D721Med (cell line): ENCODE results near the gene HIVEP1.
"Not testable (repeated sequence)": the region's sequence is repeated elsewhere in the genome, so short reads cannot be mapped to it uniquely, and the experiment has no call there.

Source experiments
- DNase-seq: peaks from one replicate; pipeline ENCODE4 v3.0.0; 2011; ENCODE audit warnings: low spot score; ENCODE audit not compliant: insufficient read length
- FAIRE-seq: peaks from 2 replicates; lab custom pipeline; 2011; peaks lifted over from hg19 to GRCh38; lab: Jason Lieb, UNC
- TF ChIP-seq, protein P1 (sequence below): IDR thresholded peaks from 2 replicates; pipeline ENCODE4 v1.5.1; 2012; ENCODE audit warnings: mild to moderate bottlenecking, control low read depth; ENCODE audit not compliant: insufficient read depth; ENCODE audit errors: missing control alignments

The HIVEP1 gene

DNA sequence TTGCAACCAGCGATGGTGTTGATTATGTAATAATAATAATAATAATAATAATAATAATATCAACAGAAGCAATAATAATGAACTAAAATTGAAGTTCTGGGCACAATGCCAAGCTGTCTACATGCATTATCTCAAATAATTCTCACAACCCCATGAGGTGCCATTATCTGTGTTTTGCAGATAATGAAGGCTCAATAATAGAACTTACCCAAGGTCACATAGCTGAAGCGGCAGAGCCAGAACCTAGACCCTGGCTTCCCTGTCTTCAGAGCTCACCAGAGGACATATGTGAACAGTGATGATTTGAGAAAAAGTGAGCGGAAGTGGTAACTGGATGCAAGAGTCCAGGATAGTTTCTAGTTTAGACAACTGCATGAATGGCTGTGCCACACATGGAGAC, 91.0 kb downstream of the HIVEP1 start:
- FAIRE-seq (no peak), DNase-seq (no peak)
- TF ChIP-seq, protein P1, sequence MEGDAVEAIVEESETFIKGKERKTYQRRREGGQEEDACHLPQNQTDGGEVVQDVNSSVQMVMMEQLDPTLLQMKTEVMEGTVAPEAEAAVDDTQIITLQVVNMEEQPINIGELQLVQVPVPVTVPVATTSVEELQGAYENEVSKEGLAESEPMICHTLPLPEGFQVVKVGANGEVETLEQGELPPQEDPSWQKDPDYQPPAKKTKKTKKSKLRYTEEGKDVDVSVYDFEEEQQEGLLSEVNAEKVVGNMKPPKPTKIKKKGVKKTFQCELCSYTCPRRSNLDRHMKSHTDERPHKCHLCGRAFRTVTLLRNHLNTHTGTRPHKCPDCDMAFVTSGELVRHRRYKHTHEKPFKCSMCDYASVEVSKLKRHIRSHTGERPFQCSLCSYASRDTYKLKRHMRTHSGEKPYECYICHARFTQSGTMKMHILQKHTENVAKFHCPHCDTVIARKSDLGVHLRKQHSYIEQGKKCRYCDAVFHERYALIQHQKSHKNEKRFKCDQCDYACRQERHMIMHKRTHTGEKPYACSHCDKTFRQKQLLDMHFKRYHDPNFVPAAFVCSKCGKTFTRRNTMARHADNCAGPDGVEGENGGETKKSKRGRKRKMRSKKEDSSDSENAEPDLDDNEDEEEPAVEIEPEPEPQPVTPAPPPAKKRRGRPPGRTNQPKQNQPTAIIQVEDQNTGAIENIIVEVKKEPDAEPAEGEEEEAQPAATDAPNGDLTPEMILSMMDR, result no peak

DNA sequence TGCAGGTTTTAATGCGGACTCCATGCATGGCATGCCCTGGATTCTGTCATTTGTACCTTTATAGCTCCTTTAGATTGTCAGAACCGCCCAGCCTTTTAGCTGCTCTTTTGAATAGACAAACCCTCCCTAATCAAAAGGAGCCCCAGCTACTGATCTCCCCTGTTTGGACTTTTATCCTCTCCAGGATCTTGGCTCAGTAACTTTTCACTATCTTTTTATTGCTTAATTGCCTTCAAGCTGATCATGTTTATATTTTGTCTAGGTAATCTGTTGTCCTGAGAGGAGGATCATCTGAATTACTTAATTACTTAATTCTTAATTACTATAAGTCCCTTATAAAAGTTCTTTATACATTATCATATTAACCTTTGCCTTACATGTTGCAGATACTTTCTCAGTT, 93.2 kb downstream of the HIVEP1 start:
- TF ChIP-seq, protein P1, result no peak
- DNase-seq, result no peak
- FAIRE-seq, result no peak

DNA sequence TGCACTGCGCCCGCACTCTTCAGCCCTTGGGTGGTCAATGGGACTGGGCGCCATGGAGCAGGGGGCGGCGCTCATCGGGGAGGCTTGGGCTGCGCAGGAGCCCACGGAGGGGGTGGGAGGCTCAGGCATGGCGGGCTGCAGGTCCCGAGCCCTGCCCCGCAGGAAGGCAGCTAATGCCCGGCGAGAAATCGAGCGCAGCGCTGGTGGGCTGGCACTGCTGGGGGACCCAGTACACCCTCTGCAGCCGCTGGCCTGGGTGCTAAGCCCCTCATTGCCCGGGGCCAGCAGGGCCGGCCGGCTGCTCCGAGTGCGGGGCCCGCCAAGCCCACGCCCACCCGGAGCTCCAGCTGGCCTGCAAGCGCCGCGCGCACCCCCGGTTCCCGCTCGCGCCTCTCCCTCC, 96.3 kb downstream of the HIVEP1 start:
- FAIRE-seq, result not testable (repeated sequence)

DNA sequence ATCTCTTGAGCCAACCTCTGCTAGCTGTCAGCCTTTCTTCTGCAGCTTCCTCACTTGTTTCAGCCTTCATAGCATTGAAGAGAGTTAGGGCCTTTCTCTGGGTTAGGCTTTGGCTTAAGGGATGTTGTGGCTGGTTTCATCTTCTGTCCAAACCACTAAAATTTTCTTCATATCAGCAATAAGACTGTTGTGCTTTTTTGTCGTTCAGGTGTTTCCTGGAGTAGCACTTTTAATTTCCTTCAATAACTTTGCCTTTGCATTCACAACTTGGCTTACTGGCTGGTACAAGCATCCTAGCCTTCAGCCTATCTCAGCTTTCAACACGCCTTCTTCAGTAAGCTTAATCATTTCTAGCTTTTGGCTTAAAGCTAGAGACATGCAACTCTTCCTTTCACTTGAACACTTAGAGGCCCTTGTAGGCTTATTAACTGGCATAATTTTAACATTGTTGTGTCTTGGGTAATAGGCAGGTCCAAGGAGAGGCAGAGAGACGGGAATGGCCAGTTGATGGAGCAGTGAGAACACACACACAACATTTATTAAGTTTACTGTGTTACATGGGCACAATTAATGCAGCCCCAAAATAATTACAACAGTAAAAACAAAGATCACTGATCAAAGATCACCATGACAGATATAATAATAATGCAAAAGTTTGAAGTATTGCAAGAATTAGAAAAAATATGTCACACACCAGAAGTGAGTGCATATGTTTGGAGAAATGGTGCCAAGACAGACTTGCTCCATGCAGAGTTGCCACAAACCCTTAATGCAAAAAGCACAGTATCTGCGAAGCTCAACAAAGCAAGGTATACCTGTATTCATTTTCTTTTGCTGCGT, 98.6 kb downstream of the HIVEP1 start:
- no peak for FAIRE-seq
- no peak for DNase-seq
- TF ChIP-seq, protein P1, result no peak

More for the DNA sequence above, 96.3 kb downstream of the HIVEP1 start:
- DNase-seq, result not testable (repeated sequence)

DNA sequence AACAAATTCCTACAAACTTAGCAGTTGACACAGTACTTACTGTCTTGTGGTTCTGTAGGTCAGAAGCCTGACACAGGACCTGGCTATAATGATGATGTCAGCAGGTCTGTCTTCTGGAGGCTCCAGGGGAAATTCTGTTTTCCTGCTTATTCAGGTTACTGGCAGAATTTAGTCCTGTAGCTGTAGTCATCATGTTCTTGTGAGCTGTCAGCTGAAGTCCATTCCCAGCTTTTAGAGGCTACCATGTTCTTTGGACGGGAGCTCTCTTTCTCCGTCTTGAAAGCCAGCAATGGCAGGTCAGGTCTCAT, 99.2 kb downstream of the HIVEP1 start:
- DNase-seq, result no peak
- TF ChIP-seq, protein P1, result no peak
- no peak for FAIRE-seq

DNA sequence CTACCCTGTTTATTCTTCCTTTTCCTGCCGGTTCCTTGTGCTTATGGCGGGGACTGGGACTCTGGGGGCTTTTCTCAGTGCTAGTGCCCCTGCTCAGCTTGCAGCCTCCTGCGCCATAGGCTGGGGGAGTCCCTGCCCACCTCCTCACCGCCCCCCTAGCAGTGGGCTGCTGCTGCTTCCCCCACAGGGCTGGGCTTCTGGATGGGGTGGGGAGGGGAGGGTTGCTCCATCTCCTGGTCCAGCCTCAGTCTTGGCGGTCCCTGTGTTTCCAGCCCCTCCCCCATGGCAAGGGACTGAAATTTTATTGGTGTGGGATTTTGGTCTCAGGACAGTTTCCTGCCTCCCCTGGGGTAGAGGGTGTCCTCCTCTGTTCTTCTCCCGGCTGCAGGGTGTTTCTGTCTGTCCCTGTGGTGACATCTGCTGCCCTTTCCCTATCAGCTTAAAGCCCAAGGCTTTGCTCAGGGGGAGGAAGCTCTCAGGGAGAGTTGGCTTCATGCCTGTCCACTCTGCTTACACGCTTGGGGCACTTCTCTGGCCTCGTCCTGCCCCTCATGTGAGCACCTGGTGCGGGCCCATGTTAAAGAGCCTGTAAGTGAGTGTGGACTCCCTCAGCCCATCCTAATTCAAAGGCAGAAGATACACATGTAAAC, 100.6 kb downstream of the HIVEP1 start:
- FAIRE-seq, result no peak
- TF ChIP-seq, protein P1, result no peak

DNA sequence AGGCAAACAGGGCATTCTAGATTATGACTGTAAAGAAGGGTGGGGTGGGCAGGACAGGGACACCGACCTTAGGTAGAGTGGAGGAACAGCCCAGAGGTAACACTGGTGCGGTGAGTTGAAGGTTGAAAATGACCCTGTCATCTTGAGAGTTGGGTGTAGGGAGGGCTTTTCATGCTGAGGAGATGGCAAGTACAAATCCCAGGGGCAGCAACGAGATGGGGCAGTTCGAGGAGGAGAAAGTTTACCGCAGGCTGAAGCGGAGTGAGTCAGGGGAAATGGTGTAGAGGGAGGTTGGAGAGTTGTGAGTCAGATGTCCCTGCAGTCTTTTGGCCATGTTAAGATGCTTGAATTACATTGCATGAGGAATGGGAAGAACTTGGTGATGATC, 101.1 kb downstream of the HIVEP1 start:
- FAIRE-seq (no peak), DNase-seq (no peak)
- TF ChIP-seq, protein P1, result no peak

More for the DNA sequence above, 100.6 kb downstream of the HIVEP1 start:
- no peak for DNase-seq
